ENCODE results near the gene SORCS3.

SORCS3 gene

GRCh38 chr10:105195831-105196230 is 554.7 kb downstream of the SORCS3 start:
- DNase-seq, result no peak

DNA sequence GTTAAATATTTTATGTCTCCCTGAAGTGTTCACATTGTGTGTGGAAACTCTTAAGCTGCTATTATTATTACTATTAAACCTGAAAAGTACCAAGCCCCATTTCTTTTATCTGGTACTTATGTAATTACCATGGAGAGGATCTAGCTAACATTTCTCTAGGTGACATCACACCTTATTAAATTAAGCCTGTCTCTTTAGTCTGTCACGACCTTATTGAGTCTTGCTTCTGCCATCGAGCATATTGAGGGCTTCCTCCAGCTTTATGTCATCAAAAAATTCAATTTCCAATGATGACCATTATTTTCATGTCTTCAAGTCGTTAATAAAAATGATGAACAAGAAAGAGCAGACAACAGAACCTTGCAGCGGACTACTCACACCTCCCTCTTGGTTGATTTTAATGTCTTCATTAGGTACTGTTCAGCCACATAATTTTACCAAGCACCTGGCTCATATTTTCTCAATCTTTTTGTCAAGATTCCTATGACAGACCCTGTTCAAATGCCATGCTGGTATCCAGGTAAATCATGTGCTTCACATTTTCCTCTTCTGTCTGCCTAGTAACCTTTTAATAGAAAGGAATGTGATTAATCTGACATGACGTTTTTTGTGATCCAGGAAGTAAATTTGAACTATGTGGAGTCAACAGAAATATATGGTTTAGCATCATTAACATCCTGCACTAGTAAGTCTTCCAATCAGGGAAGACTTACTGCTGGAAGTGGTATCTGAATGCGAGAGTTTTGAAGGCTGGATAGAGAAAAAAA is 556.7 kb downstream of the SORCS3 start:
- DNase-seq, result no peak

DNA sequence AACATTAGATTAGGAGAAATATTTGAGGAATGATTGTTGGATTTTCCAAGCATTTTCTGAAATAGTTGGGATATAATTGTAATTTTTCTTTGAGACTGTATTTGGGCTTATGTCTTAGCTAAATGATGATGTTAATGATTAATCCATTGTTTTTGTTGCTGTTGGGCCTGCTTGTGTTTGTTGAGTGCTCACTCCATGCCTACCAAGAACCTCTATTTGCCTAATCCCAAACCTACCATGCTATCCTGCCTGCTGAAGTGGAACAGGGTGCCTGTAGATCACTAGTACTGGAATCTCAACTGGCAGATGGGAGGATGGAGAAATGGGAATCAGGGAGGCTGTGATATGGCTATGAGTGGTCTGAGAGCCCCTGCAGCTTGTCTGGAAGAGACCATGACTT is 565.5 kb downstream of the SORCS3 start:
- DNase-seq, result no peak

DNA sequence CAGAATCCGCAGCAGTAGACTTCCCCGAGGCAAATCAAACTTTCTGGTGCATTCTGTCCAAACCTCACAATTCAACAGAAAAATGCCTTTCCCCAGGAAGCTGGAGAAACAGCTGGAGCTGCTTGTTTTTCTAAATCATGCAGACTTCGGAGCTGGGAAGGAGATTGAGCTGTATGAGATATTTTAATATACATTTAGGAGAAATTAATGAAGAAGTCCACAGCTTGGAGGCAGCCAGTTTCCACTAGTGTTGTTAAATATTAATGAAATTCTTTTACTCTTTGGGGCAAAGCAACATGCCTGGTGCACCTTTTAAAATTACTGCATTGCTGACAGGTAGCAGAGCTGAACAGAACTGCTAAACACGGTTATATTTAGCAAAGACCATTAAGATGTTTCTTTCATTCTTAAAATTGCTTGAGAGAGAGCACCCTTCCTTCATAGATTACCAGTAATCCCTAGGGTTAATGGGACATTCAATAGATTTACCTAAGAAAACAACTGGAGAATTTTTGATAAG is 566.4 kb downstream of the SORCS3 start:
- DNase-seq, result no peak

GRCh38 chr10:105210546-105210945 is 569.5 kb downstream of the SORCS3 start:
- DNase-seq, result no peak

DNA sequence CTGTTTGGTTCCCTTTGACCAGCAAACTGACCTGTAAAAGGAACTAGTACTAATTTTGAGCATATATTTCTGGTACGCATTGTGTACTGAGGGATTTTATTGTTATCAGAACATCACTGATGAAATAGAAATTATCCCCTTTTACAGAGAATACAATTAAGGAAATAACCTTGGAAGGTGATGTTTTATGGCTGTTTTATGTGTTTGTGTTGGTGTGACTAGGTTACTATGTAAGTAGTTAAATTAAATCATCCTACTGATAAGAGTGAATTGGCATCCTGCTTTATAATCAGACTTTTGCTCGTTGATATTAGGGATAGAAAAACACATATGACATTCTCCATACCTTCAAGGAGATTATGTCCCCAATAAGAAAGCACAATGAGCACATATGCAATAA is 596.6 kb downstream of the SORCS3 start:
- DNase-seq, result no peak

GRCh38 chr10:105239311-105240219 is 598.5 kb downstream of the SORCS3 start:
- no peak for DNase-seq

- DNase-seq, result no peak
Observed at GRCh38 chr10:105241254-105241653, 600.2 kb downstream of the SORCS3 start.

GRCh38 chr10:105243381-105243780 is 602.3 kb downstream of the SORCS3 start:
- no peak for DNase-seq

- DNase-seq, result no peak
Observed at GRCh38 chr10:105243825-105244224, 602.7 kb downstream of the SORCS3 start.

DNA sequence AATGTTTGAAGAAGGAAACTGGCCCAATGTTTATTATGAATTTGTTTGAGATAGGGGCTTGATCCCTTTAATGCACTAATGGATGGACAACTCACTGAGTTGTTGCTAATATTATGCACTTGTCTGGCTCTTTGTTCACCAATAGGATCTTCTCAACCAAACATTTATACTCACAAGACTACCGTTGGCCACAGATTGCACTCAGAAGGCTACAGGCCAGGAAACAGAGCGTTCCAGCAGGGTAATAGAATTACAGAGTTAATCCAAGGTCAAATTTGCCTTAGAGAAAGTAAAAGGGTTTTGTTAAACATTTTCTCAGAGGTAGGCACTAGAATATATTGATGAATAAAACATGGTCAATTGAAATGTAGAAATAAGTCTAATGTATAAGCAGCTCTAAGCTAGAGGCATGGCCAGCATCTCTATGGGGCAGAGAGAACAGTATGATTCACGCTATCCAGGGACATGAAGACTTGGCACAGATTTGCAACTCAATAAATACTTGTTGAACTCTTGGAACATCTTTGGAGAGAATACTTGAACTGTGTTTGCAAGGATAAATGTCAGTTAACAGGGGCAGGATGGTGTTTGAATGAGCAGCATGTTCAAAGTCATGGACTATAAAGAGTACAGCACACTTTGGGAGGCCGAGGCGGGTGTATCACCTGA is 606.9 kb downstream of the SORCS3 start:
- DNase-seq, result no peak

DNA sequence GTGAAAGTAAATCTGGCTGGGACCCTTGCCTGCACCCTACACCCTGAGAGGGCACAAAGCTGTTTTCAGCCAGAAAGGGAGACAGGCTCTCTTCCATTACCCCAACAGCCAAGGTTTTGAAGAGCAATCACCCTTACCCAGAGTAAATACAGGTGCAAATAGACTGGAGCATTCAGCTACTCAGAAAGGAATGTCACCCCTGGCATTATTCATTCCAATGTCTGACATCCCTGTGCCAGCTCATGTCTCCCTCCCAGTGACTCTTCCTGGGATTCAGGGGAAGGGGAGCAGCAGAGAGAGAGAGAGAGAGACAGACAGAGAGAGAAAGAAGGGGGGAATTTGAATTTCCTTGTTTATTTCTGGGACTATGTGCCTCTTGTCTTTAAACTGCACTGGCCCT is 611.8 kb downstream of the SORCS3 start:
- no peak for DNase-seq

- no peak for DNase-seq
Observed at GRCh38 chr10:105253515-105254212, 612.6 kb downstream of the SORCS3 start.

DNA sequence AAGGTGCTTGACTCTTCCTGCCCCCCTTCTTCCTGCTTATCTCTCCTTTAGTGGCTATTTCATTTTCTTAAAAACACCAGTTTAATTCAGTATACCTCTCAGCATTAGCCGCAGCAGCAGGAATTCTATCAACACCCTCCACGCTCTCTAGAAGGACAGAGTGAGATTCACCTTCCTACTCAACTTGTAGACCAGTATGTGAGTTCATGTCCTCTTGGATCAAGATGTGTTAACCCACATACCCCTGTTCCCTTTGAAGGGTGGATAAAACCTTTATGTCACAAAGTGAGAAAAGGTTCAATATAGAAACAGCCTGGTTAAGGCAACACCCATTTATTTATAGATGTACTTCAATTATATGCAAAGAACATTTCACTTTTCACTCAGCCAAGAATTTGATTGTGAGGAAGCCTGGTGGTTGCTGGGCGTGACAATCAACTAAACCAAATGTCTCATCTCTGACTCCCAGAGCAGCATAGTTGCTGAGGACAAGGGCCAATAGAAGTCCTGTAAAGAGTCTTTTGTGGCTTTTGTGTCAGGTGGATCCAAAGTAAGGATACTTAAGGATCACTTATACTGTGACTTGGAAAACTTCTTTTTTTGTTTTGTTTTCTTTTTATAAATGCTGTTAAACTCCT is 617.1 kb downstream of the SORCS3 start:
- no peak for DNase-seq

DNA sequence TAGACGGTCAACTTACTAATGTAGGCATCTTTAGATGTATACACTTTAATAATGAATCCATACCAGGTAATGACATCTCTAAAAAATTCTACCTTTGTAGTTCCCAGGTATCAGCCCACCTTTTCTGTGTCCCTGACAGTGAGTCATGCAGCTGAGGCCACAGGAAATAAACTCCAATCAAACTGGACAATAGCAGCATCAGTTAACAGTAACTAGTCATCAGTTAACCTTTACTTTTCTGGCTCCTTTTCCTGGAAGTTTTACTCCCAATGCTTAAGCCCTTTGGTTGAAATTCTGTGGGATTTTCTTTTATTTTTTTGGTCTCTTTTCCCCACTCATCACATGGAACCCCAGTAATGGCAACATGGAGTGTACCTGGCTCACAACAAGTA is 617.6 kb downstream of the SORCS3 start:
- DNase-seq, result no peak

DNA sequence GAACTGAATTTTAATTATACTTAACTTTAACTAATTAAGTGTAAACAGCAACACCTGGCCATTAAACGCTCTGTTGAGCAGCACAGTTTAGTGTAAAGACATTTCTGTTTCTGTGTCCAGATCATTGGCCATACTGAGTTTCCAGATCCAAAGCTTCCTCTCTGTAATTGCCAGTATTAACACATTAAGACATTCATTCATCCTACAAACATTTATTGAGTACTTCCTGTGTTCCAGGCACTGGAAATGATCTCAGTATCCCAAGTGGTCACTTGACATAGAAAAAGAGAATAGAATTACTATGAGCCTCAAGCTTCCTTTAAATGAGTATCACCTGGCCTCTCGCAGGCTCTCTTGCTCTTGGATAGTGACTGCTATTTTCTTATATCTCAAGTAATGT is 618.1 kb downstream of the SORCS3 start:
- no peak for DNase-seq

GRCh38 chr10:105262666-105263065 is 621.6 kb downstream of the SORCS3 start:
- DNase-seq, result no peak

- no peak for DNase-seq
Observed at GRCh38 chr10:105266966-105267539, 626.0 kb downstream of the SORCS3 start.

DNA sequence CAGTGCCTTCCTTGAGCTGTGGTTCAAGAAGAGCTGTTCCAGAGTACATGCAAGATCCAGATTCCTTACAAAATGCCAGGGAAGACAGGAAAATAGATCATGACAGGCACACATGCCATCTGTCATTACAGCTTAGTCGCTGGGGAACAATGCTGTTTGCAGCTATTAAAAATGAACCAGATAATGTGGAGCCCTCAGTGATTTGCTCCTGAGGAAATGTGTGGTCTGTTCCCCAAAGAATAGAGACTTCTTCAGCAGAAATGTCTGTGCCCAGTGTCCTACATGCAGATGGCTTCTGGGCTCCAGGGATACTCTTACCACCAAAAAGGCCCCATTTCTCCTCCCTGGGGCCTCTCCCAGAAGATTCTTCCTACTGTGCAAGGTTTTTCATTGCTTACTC is 627.9 kb downstream of the SORCS3 start:
- no peak for DNase-seq

GRCh38 chr10:105269689-105270088 is 628.6 kb downstream of the SORCS3 start:
- DNase-seq, result no peak

DNA sequence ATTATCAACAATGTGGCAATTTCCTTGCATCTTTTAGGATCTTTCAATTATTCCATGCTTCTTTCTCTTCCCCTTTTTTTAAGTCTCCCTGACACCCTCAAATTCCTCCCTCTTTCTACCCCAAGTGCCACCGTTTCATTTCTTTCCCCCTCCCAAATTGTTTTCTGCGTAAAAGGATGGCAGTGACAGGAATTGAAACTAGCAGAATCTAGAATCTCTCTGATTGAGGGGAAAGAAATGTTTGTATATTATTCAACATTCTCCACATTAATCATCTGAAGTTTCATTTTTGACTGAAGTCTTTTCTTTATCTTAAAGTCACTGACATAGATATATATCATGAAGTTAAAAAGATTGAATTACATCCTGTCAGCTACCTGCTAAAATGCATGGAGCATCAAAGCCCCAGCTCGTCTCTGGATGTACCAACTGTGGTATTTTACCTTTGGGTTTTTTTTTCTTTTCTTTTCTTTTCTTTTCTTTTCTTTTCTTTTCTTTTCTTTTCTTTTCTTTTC is 633.5 kb downstream of the SORCS3 start:
- no peak for DNase-seq

- DNase-seq, result no peak
Observed at GRCh38 chr10:105278439-105278838, 637.3 kb downstream of the SORCS3 start.
